SK-N-SH (cell line): ENCODE data around the gene SOWAHD. TPM values are rescaled to one million over a fixed set of nuclear protein-coding genes. Genes with fewer than 3 reads are reported as not detected.

Experiments
- CTCF ChIA-PET: fragments of 300-600, 350-600 bp; formaldehyde crosslinking; extraction: SDS; loops from one replicate; lab custom pipeline; 2021; lab: Yijun Ruan, JAX
- POLR2A ChIA-PET: fragments of 350-600 bp; sonication (Branson Sonifier 250); formaldehyde crosslinking; extraction: SDS; loops from one replicate; lab custom pipeline; 2020; ENCODE audit warnings: antibody characterized with exemption, inconsistent platforms; lab: Yijun Ruan, JAX
- DNase-seq: peaks from one replicate; pipeline ENCODE4 v3.0.0; 2012
- H2AFZ ChIP-seq: fragments of 200-600 bp; sonication (generic); 2 replicates; pipeline ENCODE4 v1.8.1; 2016; ENCODE audit warnings: antibody characterized with exemption, mild to moderate bottlenecking, low read depth
- H3F3A ChIP-seq: fragments of 200-600 bp; sonication (generic); replicated peaks from 2 replicates; pipeline ENCODE3; 2016; ENCODE audit warnings: antibody characterized with exemption, mild to moderate bottlenecking; ENCODE audit not compliant: insufficient read depth
- H3K27ac ChIP-seq, 2 experiments: fragments of 200-500 bp in 1 of 2; fragments of 200-600 bp in 1 of 2; sonication (Bioruptor generic) in 1 of 2; sonication (generic), shearing (Covaris generic) in 1 of 2; 2 replicates each; pipeline versions ENCODE4 v1.5.1 to v1.6.1; 2014 to 2016; ENCODE audit warnings: low read depth in 2 of 2, inconsistent platforms in 1 of 2, low read length in 1 of 2, mild to moderate bottlenecking in 1 of 2, mixed read lengths in 1 of 2
- H3K27me3 ChIP-seq: fragments of 200-600 bp; sonication (generic), shearing (Covaris generic); 2 replicates; pipeline ENCODE4 v1.6.1; 2016; ENCODE audit warnings: mixed run types; ENCODE audit not compliant: insufficient read depth
- H3K36me3 ChIP-seq, 2 experiments: fragments of 200-500 bp in 1 of 2; fragments of 200-600 bp in 1 of 2; sonication (Bioruptor generic) in 1 of 2; sonication (generic) in 1 of 2; replicated peaks in 1 of 2; 2 replicates each; pipeline versions ENCODE3 to v1.5.1; 2014 to 2016; ENCODE audit warnings: low read length in 1 of 2, mild to moderate bottlenecking in 1 of 2; ENCODE audit not compliant: insufficient read depth in 2 of 2, control insufficient read depth in 1 of 2
- H3K4me1 ChIP-seq, 2 experiments: fragments of 200-500 bp in 1 of 2; fragments of 200-600 bp in 1 of 2; sonication (Bioruptor generic) in 1 of 2; sonication (generic), shearing (Covaris generic) in 1 of 2; 2 replicates each; pipeline versions ENCODE4 v1.5.1 to v1.6.1; 2014 to 2016; ENCODE audit warnings: low read depth in 1 of 2, low read length in 1 of 2, mixed run types in 1 of 2; ENCODE audit not compliant: insufficient read depth in 2 of 2, control insufficient read depth in 1 of 2
- H3K4me2 ChIP-seq: fragments of 200-600 bp; sonication (generic), shearing (Covaris generic); 2 replicates; pipeline ENCODE4 v1.6.1; 2017; ENCODE audit warnings: mixed run types
- H3K4me3 ChIP-seq, 2 experiments: fragments of 200-500 bp in 1 of 2; fragments of 200-600 bp in 1 of 2; sonication (Bioruptor generic) in 1 of 2; sonication (generic), shearing (Covaris generic) in 1 of 2; 2 replicates each; pipeline versions ENCODE4 v1.5.1 to v1.8.1; 2014 to 2016; ENCODE audit warnings: low read depth in 2 of 2, inconsistent platforms in 1 of 2, low read length in 1 of 2, mild to moderate bottlenecking in 1 of 2, mixed read lengths in 1 of 2, moderate library complexity in 1 of 2
- H3K79me2 ChIP-seq: fragments of 200-600 bp; sonication (generic); 2 replicates; pipeline ENCODE4 v1.8.1; 2017; ENCODE audit warnings: mild to moderate bottlenecking; ENCODE audit not compliant: insufficient read depth
- H3K9ac ChIP-seq: fragments of 200-600 bp; sonication (generic); 2 replicates; pipeline ENCODE4 v1.6.1; 2017; ENCODE audit warnings: mixed run types
- H3K9me2 ChIP-seq: fragments of 200-600 bp; sonication (generic); 2 replicates; pipeline ENCODE4 v1.6.1; 2017; ENCODE audit warnings: mixed run types
- H3K9me3 ChIP-seq: fragments of 200-600 bp; sonication (generic); 2 replicates; pipeline ENCODE4 v1.6.1; 2017; ENCODE audit warnings: mixed run types, mild to moderate bottlenecking, moderate library complexity
- H4K20me1 ChIP-seq: fragments of 200-600 bp; sonication (generic); 2 replicates; pipeline ENCODE4 v1.6.1; 2017; ENCODE audit warnings: mild to moderate bottlenecking, mixed run types; ENCODE audit not compliant: insufficient read depth
- CHD2 ChIP-seq: fragments of 150-350 bp; IDR thresholded peaks from 2 replicates; pipeline ENCODE4 v1.6.1; 2018; ENCODE audit warnings: low read length; ENCODE audit not compliant: partially characterized antibody
- ELF1 ChIP-seq: IDR thresholded peaks from 2 replicates; pipeline ENCODE4 v1.4.0; 2012
- EP300 ChIP-seq, 2 experiments: IDR thresholded peaks; 2 replicates each; pipeline versions ENCODE4 v1.4.0 to v1.6.1; 2012; ENCODE audit warnings: borderline replicate concordance in 1 of 2, low read depth in 1 of 2, low read length in 1 of 2
- JUND ChIP-seq: IDR thresholded peaks from 2 replicates; pipeline ENCODE4 v1.4.0; 2012
- MXI1 ChIP-seq: IDR thresholded peaks from 2 replicates; pipeline ENCODE4 v1.6.1; 2012; ENCODE audit warnings: mild to moderate bottlenecking, low read depth, low read length, improper control_type of control experiment
- NFIC ChIP-seq: IDR thresholded peaks from 2 replicates; pipeline ENCODE4 v1.4.0; 2012; ENCODE audit warnings: borderline replicate concordance
- RCOR1 ChIP-seq: fragments of 150-350 bp; IDR thresholded peaks from 2 replicates; pipeline ENCODE4 v1.6.1; 2017; ENCODE audit warnings: antibody characterized with exemption, low read length
- TAF1 ChIP-seq: IDR thresholded peaks from 2 replicates; pipeline ENCODE4 v1.6.1; 2012; ENCODE audit warnings: low read depth, mild to moderate bottlenecking, low read length, moderate library complexity, borderline replicate concordance
- TEAD4 ChIP-seq: IDR thresholded peaks from 2 replicates; pipeline ENCODE4 v1.4.0; 2012; ENCODE audit warnings: mild to moderate bottlenecking, borderline replicate concordance; ENCODE audit not compliant: insufficient read depth
- WGBS: methylation state at CpG from one replicate; pipeline ENCODE4 v1.1.6; 2017; ENCODE audit warnings: low lambda C conversion rate; 5-methylcytosine and 5-hydroxymethylcytosine counted together
- polyA plus RNA-seq, 3 experiments: library from polyadenylated mRNA; depleted of rRNA; stranded (reverse); fragments of >200 nt; gene quantifications; 2 replicates each; pipeline ENCODE4 v1.2.3, GENCODE V29; 2012
- TF ChIP-seq, protein P1 (sequence below): fragments of 150-350 bp; IDR thresholded peaks from 2 replicates; pipeline ENCODE4 v1.6.1; 2016; ENCODE audit warnings: mild to moderate bottlenecking, low read depth, low read length
- TF ChIP-seq, protein P2 (sequence below): fragments of 200-600 bp; sonication (generic); IDR thresholded peaks from 2 replicates; pipeline ENCODE4 v1.6.1; 2017; ENCODE audit warnings: antibody characterized with exemption, mild to moderate bottlenecking, moderate library complexity
- TF ChIP-seq, protein P3 (sequence below): IDR thresholded peaks from 2 replicates; pipeline ENCODE4 v1.4.0; 2012; ENCODE audit warnings: low read depth
- TF ChIP-seq, protein P4 (sequence below): IDR thresholded peaks from 2 replicates; pipeline ENCODE4 v1.4.0; 2012; ENCODE audit warnings: low read depth, borderline replicate concordance
- TF ChIP-seq, protein P5 (sequence below): IDR thresholded peaks from 2 replicates; pipeline ENCODE4 v1.6.1; 2012; ENCODE audit warnings: mild to moderate bottlenecking, low read depth, low read length, moderate library complexity

Gene SOWAHD
- polyA plus RNA-seq, 1 of the 3 experiments (the other 2 are of a cell fraction) = 0.20 TPM

DNA sequence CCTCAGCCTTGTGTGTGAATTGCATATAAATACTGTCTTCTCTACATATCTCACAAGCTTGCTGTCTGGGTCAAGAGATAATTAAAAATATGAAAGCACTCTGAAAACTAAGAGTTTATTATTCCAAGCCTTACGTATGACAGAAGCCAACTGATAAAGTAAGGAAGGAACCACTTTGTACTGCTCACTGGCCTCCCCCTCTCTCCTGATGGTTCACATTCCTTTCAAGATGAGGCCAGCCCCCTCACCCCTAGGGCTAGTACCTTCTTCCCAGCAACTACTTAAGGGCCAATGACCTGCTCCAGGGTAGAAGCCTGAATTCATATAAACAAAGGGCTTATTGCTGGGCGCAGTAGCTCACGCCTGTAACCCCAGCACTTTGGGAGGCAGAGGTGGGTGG, 5.4 kb upstream of the SOWAHD start:
- no peak overlapping the region for H3K9ac ChIP-seq
- CTCF ChIA-PET = interaction anchor here (0.7 to 2.9 kb wide), 15 partner anchors 8 to 257 kb away, joined by 3 to 10 read pairs (median 3); no protein-coding TSS in a partner anchor
- WGBS = 62% methylated on average over 3 of the region's 3 CpGs

More for the DNA sequence above, 5.4 kb upstream of the SOWAHD start:
- H3K36me3 ChIP-seq = no peaks in the 10 kb centered on the region
- H3K4me3 ChIP-seq = no peak overlapping the region
- H2AFZ ChIP-seq = no peak overlapping the region
- H3K9me2 ChIP-seq = no peaks in the 10 kb centered on the region
- no peak overlapping the region for H3K27ac ChIP-seq
- H3F3A ChIP-seq = no peaks in the 10 kb centered on the region
- no peak overlapping the region for H3K4me2 ChIP-seq
- TF ChIP-seq JUND (no peak), RCOR1 (no peak), ELF1 (no peak), MXI1 (no peak), TEAD4 (no peak), NFIC (no peak), TAF1 (no peak), CHD2 (no peak), EP300 (IDR thresholded peaks at IDR 0.05; ENCODE audit: borderline replicate concordance in 1 of 2, low read depth in 1 of 2, low read length in 1 of 2) (no peak)
- TF ChIP-seq, protein P1, sequence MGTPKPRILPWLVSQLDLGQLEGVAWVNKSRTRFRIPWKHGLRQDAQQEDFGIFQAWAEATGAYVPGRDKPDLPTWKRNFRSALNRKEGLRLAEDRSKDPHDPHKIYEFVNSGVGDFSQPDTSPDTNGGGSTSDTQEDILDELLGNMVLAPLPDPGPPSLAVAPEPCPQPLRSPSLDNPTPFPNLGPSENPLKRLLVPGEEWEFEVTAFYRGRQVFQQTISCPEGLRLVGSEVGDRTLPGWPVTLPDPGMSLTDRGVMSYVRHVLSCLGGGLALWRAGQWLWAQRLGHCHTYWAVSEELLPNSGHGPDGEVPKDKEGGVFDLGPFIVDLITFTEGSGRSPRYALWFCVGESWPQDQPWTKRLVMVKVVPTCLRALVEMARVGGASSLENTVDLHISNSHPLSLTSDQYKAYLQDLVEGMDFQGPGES = no peak
- TF ChIP-seq, protein P2, sequence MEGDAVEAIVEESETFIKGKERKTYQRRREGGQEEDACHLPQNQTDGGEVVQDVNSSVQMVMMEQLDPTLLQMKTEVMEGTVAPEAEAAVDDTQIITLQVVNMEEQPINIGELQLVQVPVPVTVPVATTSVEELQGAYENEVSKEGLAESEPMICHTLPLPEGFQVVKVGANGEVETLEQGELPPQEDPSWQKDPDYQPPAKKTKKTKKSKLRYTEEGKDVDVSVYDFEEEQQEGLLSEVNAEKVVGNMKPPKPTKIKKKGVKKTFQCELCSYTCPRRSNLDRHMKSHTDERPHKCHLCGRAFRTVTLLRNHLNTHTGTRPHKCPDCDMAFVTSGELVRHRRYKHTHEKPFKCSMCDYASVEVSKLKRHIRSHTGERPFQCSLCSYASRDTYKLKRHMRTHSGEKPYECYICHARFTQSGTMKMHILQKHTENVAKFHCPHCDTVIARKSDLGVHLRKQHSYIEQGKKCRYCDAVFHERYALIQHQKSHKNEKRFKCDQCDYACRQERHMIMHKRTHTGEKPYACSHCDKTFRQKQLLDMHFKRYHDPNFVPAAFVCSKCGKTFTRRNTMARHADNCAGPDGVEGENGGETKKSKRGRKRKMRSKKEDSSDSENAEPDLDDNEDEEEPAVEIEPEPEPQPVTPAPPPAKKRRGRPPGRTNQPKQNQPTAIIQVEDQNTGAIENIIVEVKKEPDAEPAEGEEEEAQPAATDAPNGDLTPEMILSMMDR = no peak
- TF ChIP-seq, protein P3, sequence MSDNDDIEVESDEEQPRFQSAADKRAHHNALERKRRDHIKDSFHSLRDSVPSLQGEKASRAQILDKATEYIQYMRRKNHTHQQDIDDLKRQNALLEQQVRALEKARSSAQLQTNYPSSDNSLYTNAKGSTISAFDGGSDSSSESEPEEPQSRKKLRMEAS = no peak
- TF ChIP-seq, protein P4, sequence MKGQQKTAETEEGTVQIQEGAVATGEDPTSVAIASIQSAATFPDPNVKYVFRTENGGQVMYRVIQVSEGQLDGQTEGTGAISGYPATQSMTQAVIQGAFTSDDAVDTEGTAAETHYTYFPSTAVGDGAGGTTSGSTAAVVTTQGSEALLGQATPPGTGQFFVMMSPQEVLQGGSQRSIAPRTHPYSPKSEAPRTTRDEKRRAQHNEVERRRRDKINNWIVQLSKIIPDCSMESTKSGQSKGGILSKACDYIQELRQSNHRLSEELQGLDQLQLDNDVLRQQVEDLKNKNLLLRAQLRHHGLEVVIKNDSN = no peak
- TF ChIP-seq, protein P5, sequence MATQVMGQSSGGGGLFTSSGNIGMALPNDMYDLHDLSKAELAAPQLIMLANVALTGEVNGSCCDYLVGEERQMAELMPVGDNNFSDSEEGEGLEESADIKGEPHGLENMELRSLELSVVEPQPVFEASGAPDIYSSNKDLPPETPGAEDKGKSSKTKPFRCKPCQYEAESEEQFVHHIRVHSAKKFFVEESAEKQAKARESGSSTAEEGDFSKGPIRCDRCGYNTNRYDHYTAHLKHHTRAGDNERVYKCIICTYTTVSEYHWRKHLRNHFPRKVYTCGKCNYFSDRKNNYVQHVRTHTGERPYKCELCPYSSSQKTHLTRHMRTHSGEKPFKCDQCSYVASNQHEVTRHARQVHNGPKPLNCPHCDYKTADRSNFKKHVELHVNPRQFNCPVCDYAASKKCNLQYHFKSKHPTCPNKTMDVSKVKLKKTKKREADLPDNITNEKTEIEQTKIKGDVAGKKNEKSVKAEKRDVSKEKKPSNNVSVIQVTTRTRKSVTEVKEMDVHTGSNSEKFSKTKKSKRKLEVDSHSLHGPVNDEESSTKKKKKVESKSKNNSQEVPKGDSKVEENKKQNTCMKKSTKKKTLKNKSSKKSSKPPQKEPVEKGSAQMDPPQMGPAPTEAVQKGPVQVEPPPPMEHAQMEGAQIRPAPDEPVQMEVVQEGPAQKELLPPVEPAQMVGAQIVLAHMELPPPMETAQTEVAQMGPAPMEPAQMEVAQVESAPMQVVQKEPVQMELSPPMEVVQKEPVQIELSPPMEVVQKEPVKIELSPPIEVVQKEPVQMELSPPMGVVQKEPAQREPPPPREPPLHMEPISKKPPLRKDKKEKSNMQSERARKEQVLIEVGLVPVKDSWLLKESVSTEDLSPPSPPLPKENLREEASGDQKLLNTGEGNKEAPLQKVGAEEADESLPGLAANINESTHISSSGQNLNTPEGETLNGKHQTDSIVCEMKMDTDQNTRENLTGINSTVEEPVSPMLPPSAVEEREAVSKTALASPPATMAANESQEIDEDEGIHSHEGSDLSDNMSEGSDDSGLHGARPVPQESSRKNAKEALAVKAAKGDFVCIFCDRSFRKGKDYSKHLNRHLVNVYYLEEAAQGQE = no peak
- no peaks in the 10 kb centered on the region for H3K4me1 ChIP-seq
- DNase-seq = no peak
- H3K9me3 ChIP-seq = no peaks in the 10 kb centered on the region
- H3K27me3 ChIP-seq = peaks cover 16% of the 10 kb centered on the region
- no peaks in the 10 kb centered on the region for H3K79me2 ChIP-seq
- H4K20me1 ChIP-seq = no peaks in the 10 kb centered on the region
- POLR2A ChIA-PET = no interaction called here
